H9 (cell line): Measurements from ENCODE around the gene SV2C. TPM values are rescaled to one million over a fixed set of nuclear protein-coding genes. Genes with fewer than 3 reads are reported as not detected.

ENCODE experiments used
- DNase-seq: peaks from one replicate; pipeline ENCODE4 v3.0.0-alpha.2; 2017
- H2AFZ ChIP-seq: one replicate; pipeline ENCODE4 v1.6.1; 2013; ENCODE audit warnings: mild to moderate bottlenecking, low read length, control low read depth, moderate library complexity
- H2AK5ac ChIP-seq: 2 replicates; pipeline ENCODE4 v1.6.1; 2013; ENCODE audit warnings: low read length, control low read depth, mixed read lengths; ENCODE audit not compliant: insufficient read length
- H2BK120ac ChIP-seq: one replicate; pipeline ENCODE4 v1.6.1; 2013; ENCODE audit warnings: low read depth, mild to moderate bottlenecking, low read length, control low read depth, inconsistent platforms; ENCODE audit not compliant: poor library complexity, severe bottlenecking
- H2BK12ac ChIP-seq: 2 replicates; pipeline ENCODE4 v1.6.1; 2013; ENCODE audit warnings: low read length, control low read depth, mixed read lengths, low read depth; ENCODE audit not compliant: insufficient read length
- H2BK15ac ChIP-seq: 2 replicates; pipeline ENCODE4 v1.6.1; 2013; ENCODE audit warnings: low read depth, low read length, control low read depth
- H2BK20ac ChIP-seq: one replicate; pipeline ENCODE4 v1.6.1; 2013; ENCODE audit warnings: low read depth, mild to moderate bottlenecking, low read length, control low read depth, inconsistent platforms; ENCODE audit not compliant: poor library complexity, severe bottlenecking
- H2BK5ac ChIP-seq: 2 replicates; pipeline ENCODE4 v1.6.1; 2013; ENCODE audit warnings: low read length, control low read depth, mixed read lengths; ENCODE audit not compliant: insufficient read length
- H3K14ac ChIP-seq: 2 replicates; pipeline ENCODE4 v1.6.1; 2013; ENCODE audit warnings: low read length, control low read depth; ENCODE audit not compliant: insufficient read depth
- H3K18ac ChIP-seq: 2 replicates; pipeline ENCODE4 v1.6.1; 2013; ENCODE audit warnings: low read depth, mild to moderate bottlenecking, mixed read lengths, low read length, control low read depth; ENCODE audit not compliant: insufficient read length
- H3K23ac ChIP-seq: 2 replicates; pipeline ENCODE4 v1.6.1; 2013; ENCODE audit warnings: low read length, control low read depth, mixed read lengths, low read depth; ENCODE audit not compliant: insufficient read length
- H3K23me2 ChIP-seq: 2 replicates; pipeline ENCODE4 v1.6.1; 2013; ENCODE audit warnings: low read depth, mild to moderate bottlenecking, mixed read lengths, low read length, control low read depth; ENCODE audit not compliant: insufficient read length, poor library complexity, severe bottlenecking
- H3K27ac ChIP-seq: 2 replicates; pipeline ENCODE4 v1.5.1; 2013; ENCODE audit warnings: low read length, control low read depth, mixed read lengths, low read depth; ENCODE audit not compliant: insufficient read length
- H3K27me3 ChIP-seq: 2 replicates; pipeline ENCODE4 v1.6.1; 2013; ENCODE audit warnings: low read length, control low read depth, inconsistent platforms; ENCODE audit not compliant: insufficient read depth
- H3K4ac ChIP-seq: 2 replicates; pipeline ENCODE4 v1.6.1; 2013; ENCODE audit warnings: low read depth, mild to moderate bottlenecking, control low read depth, inconsistent platforms, low read length, moderate library complexity
- H3K4me1 ChIP-seq: 2 replicates; pipeline ENCODE4 v1.6.1; 2013; ENCODE audit warnings: low read length, control low read depth, inconsistent platforms; ENCODE audit not compliant: insufficient read depth
- H3K4me2 ChIP-seq: 2 replicates; pipeline ENCODE4 v1.6.1; 2013; ENCODE audit warnings: low read length, control low read depth, mixed read lengths; ENCODE audit not compliant: insufficient read length, insufficient read depth
- H3K56ac ChIP-seq: 2 replicates; pipeline ENCODE4 v1.6.1; 2013; ENCODE audit warnings: low read depth, mild to moderate bottlenecking, mixed read lengths, low read length, control low read depth; ENCODE audit not compliant: insufficient read length
- H3K79me1 ChIP-seq: 2 replicates; pipeline ENCODE4 v1.6.1; 2013; ENCODE audit warnings: low read depth, mild to moderate bottlenecking, moderate library complexity, low read length, control low read depth, inconsistent platforms; ENCODE audit not compliant: insufficient read depth, poor library complexity, severe bottlenecking
- H3K79me2 ChIP-seq: 2 replicates; pipeline ENCODE4 v1.6.1; 2013; ENCODE audit warnings: low read length, control low read depth, inconsistent platforms; ENCODE audit not compliant: insufficient read depth
- H3K9ac ChIP-seq: 2 replicates; pipeline ENCODE4 v1.6.1; 2013; ENCODE audit warnings: low read length, control low read depth, mixed read lengths; ENCODE audit not compliant: insufficient read length; ENCODE audit errors: extremely low read depth
- H3K9me3 ChIP-seq: one replicate; pipeline ENCODE4 v1.6.1; 2013; ENCODE audit warnings: low read depth, low read length, inconsistent platforms; ENCODE audit not compliant: control insufficient read depth
- H3T11ph ChIP-seq: one replicate; pipeline ENCODE4 v1.6.1; 2013; ENCODE audit warnings: mild to moderate bottlenecking, low read length, control low read depth, inconsistent platforms
- H4K20me1 ChIP-seq: one replicate; pipeline ENCODE4 v1.6.1; 2013; ENCODE audit not compliant: control insufficient read depth, insufficient read length, insufficient read depth
- H4K5ac ChIP-seq: 2 replicates; pipeline ENCODE4 v1.6.1; 2013; ENCODE audit warnings: low read depth, mild to moderate bottlenecking, mixed read lengths, low read length, control low read depth; ENCODE audit not compliant: insufficient read length
- H4K8ac ChIP-seq: replicated peaks from 2 replicates; pipeline ENCODE4 v1.6.1; 2013; ENCODE audit warnings: low read length, control low read depth, mixed read lengths, low read depth; ENCODE audit not compliant: insufficient read length
- H4K91ac ChIP-seq: 2 replicates; pipeline ENCODE4 v1.6.1; 2013; ENCODE audit warnings: low read depth, mild to moderate bottlenecking, moderate library complexity, mixed read lengths, low read length, control low read depth; ENCODE audit not compliant: insufficient read length
- H3K27ac Mint-ChIP-seq, 3 experiments: 2 replicates in 2 of 3; 3 replicates in 1 of 3; pipeline ENCODE4 v1.8.0; 2020 to 2021; ENCODE audit warnings: mixed read lengths in 3 of 3, mild to moderate bottlenecking in 1 of 3, moderate library complexity in 1 of 3
- H3K27me3 Mint-ChIP-seq: 2 replicates; pipeline ENCODE4 v1.8.0; 2021; ENCODE audit warnings: low read depth, mild to moderate bottlenecking, moderate library complexity, mixed read lengths
- H3K36me3 Mint-ChIP-seq, 3 experiments: 2 replicates in 2 of 3; 3 replicates in 1 of 3; pipeline ENCODE4 v1.8.0; 2020 to 2021; ENCODE audit warnings: low read depth in 3 of 3, mixed read lengths in 3 of 3; ENCODE audit not compliant: insufficient read depth in 1 of 3
- H3K4me1 Mint-ChIP-seq, 2 experiments: 2 replicates each; pipeline ENCODE4 v1.8.0; 2020; ENCODE audit warnings: mixed read lengths in 2 of 2
- H3K4me3 Mint-ChIP-seq, 2 experiments: 2 replicates in 1 of 2; 3 replicates in 1 of 2; pipeline ENCODE4 v1.8.0; 2020 to 2021; ENCODE audit warnings: mild to moderate bottlenecking in 2 of 2, mixed read lengths in 2 of 2, moderate library complexity in 1 of 2
- H3K9me3 Mint-ChIP-seq, 2 experiments: 2 replicates in 1 of 2; 3 replicates in 1 of 2; pipeline ENCODE4 v1.8.0; 2020; ENCODE audit warnings: mild to moderate bottlenecking in 2 of 2, mixed read lengths in 2 of 2, moderate library complexity in 1 of 2
- CTCF ChIP-seq: fragments of 200-600 bp; sonication (generic); conservative IDR thresholded peaks from 3 replicates; pipeline ENCODE4 v1.8.0; 2021; ENCODE audit warnings: antibody characterized with exemption, mild to moderate bottlenecking
- total RNA-seq: library from RNA; stranded (reverse); gene quantifications from 2 replicates; pipeline ENCODE4 v1.2.1, GENCODE V29; 2021

The SV2C gene
- total RNA-seq, 1 experiment from 2014 or later = 0.09 TPM

- no peak for TF ChIP-seq CTCF
- Histone ChIP-seq H3K14ac (no peak overlapping the region), H2BK12ac (no peak overlapping the region), H2BK5ac (no peak overlapping the region), H3K9ac (no peak overlapping the region), H4K91ac (no peak overlapping the region), H4K8ac (no peak overlapping the region), H2BK120ac (no peak overlapping the region), H2AFZ (no peak overlapping the region), H3T11ph (no peak overlapping the region), H3K9me3 (no peaks in the 10 kb centered on the region), H3K18ac (no peak overlapping the region), H2AK5ac (no peak overlapping the region), H2BK20ac (no peak overlapping the region), H3K79me2 (no peaks in the 10 kb centered on the region), H3K27me3 (no peaks in the 10 kb centered on the region), H4K20me1 (no peaks in the 10 kb centered on the region), H2BK15ac (no peak overlapping the region), H3K79me1 (no peaks in the 10 kb centered on the region), H4K5ac (no peak overlapping the region), H3K4me1 (no peaks in the 10 kb centered on the region; the same call in 1 of the 2 replicates), H3K56ac (no peak overlapping the region), H3K27ac (no peak overlapping the region), H3K4ac (no peak overlapping the region), H3K4me2 (no peak overlapping the region), H3K23me2 (no peaks in the 10 kb centered on the region), H3K23ac (no peak overlapping the region)
- H3K36me3 Mint-ChIP-seq = no peaks in the 10 kb centered on the region; a peak in 1 of 7 replicates
- no peak for DNase-seq
- no peaks in the 10 kb centered on the region for H3K9me3 Mint-ChIP-seq
- H3K27me3 Mint-ChIP-seq = no peaks in the 10 kb centered on the region
- peaks cover 2 to 4% of the 10 kb centered on the region in 2 experiments; a peak in 2 of 4 replicates for H3K4me1 Mint-ChIP-seq
- no peak overlapping the region for H3K4me3 Mint-ChIP-seq
- H3K27ac Mint-ChIP-seq = no peak overlapping the region
These were observed 282.4 kb downstream of the SV2C start for GRCh38 chr5:76365561-76365960.
